Measurements from ENCODE around the gene NECTIN4. TPM values are rescaled to one million over a fixed set of nuclear protein-coding genes. Genes with fewer than 3 reads are reported as not detected.
A peak's percentile ranks its signal among the peaks of the same experiment; 100 is the strongest.

The NECTIN4 gene
- total RNA-seq, 1 donor from 2014 or later = not detected

GRCh38 chr1:161070761-161071160, 18.6 kb downstream of the NECTIN4 start:
- ATAC-seq (ENCODE audit: low read depth) = no peak
- POLR2A ChIA-PET = interaction anchor here (0.6 to 9.8 kb wide), 13 partner anchors 21 to 367 kb away, joined by 3 to 285 read pairs (median 10); partner anchors contain the start of genes DEDD, KLHDC9, NDUFS2 and NIT1
- TF ChIP-seq, protein P1, sequence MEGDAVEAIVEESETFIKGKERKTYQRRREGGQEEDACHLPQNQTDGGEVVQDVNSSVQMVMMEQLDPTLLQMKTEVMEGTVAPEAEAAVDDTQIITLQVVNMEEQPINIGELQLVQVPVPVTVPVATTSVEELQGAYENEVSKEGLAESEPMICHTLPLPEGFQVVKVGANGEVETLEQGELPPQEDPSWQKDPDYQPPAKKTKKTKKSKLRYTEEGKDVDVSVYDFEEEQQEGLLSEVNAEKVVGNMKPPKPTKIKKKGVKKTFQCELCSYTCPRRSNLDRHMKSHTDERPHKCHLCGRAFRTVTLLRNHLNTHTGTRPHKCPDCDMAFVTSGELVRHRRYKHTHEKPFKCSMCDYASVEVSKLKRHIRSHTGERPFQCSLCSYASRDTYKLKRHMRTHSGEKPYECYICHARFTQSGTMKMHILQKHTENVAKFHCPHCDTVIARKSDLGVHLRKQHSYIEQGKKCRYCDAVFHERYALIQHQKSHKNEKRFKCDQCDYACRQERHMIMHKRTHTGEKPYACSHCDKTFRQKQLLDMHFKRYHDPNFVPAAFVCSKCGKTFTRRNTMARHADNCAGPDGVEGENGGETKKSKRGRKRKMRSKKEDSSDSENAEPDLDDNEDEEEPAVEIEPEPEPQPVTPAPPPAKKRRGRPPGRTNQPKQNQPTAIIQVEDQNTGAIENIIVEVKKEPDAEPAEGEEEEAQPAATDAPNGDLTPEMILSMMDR (IDR thresholded peaks at IDR 0.05) = no peak
- Mint-ChIP-seq H3K27ac (peak overlapping the region; percentile 95), H3K27me3 (no peaks in the 10 kb centered on the region), H3K9me3 (no peaks in the 10 kb centered on the region), H3K4me3 (no peak overlapping the region), H3K4me1 (peaks cover 49% of the 10 kb centered on the region), H3K36me3 (ENCODE audit: low read depth) (peaks cover 32% of the 10 kb centered on the region)
- intact Hi-C loops (cut with micrococcal nuclease) = loop anchor here (1.0 kb wide), 2 partner anchors 28 to 69 kb away; partner anchors contain the start of gene KLHDC9
- DNase-seq = no peak
- CTCF ChIA-PET = interaction anchor here (0.6 to 6.2 kb wide), 18 partner anchors 22 to 311 kb away, joined by 3 to 95 read pairs (median 4); partner anchors contain the start of genes DEDD, KLHDC9, NIT1 and PFDN2

- CTCF ChIA-PET = interaction anchor here (1.0 to 6.2 kb wide), 10 partner anchors 23 to 96 kb away, joined by 3 to 95 read pairs (median 6); partner anchors contain the start of genes KLHDC9, PPOX, TSTD1 and USF1
- DNase-seq = peak; percentile 62
- peak within 1 kb of the TSS; percentile 96 for H3K4me3 Mint-ChIP-seq
- POLR2A ChIA-PET = interaction anchor here (0.5 to 9.8 kb wide), 27 partner anchors 10 to 680 kb away, joined by 3 to 285 read pairs (median 6); partner anchors contain the start of genes DEDD, DUSP12, F11R and KLHDC9
- H3K36me3 Mint-ChIP-seq (ENCODE audit: low read depth) = peaks cover 36% of the 10 kb centered on the region
- peaks cover 57% of the 10 kb centered on the region for H3K4me1 Mint-ChIP-seq
- no peaks in the 10 kb centered on the region for H3K9me3 Mint-ChIP-seq
- TF ChIP-seq, protein P1 (IDR thresholded peaks at IDR 0.05) = no peak
- H3K27ac Mint-ChIP-seq = peak within 1 kb of the TSS; percentile 95
- peak; percentile 80 for ATAC-seq (ENCODE audit: low read depth)
- no peaks in the 10 kb centered on the region for H3K27me3 Mint-ChIP-seq
- intact Hi-C loops (cut with micrococcal nuclease) = loop anchor here (1.0 to 5.0 kb wide), 8 partner anchors 28 to 298 kb away; partner anchors contain the start of genes CFAP126, DEDD, F11R and KLHDC9
These were observed 19.6 kb downstream of the NECTIN4 start, which contains the start of gene ARHGAP30 for GRCh38 chr1:161069731-161070270. Gene ARHGAP30 (minus strand): TSS chr1:161069891. CDS start chr1:161069624, 267 bp downstream.

- Mint-ChIP-seq H3K27ac (peak overlapping the region; percentile 95), H3K36me3 (ENCODE audit: low read depth) (peaks cover 40% of the 10 kb centered on the region), H3K9me3 (no peaks in the 10 kb centered on the region), H3K27me3 (no peaks in the 10 kb centered on the region), H3K4me1 (peaks cover 62% of the 10 kb centered on the region), H3K4me3 (peak overlapping the region; percentile 96)
- intact Hi-C loops (cut with micrococcal nuclease) = loop anchor here (1.0 to 5.0 kb wide), 6 partner anchors 28 to 298 kb away; partner anchors contain the start of genes CFAP126, DEDD, F11R and UFC1
- ATAC-seq (ENCODE audit: low read depth) (no peak), DNase-seq (no peak)
- CTCF ChIA-PET = interaction anchor here (1.0 to 6.2 kb wide), 9 partner anchors 24 to 97 kb away, joined by 3 to 95 read pairs (median 8); partner anchors contain the start of genes KLHDC9, PPOX, TSTD1 and USF1
- TF ChIP-seq, protein P1 (IDR thresholded peaks at IDR 0.05) = no peak
- POLR2A ChIA-PET = interaction anchor here (0.7 to 9.8 kb wide), 28 partner anchors 9 to 365 kb away, joined by 3 to 285 read pairs (median 6); partner anchors contain the start of genes B4GALT3, DEDD, F11R and KLHDC9
These were observed 20.1 kb downstream of the NECTIN4 start for GRCh38 chr1:161069241-161069640.

DNA sequence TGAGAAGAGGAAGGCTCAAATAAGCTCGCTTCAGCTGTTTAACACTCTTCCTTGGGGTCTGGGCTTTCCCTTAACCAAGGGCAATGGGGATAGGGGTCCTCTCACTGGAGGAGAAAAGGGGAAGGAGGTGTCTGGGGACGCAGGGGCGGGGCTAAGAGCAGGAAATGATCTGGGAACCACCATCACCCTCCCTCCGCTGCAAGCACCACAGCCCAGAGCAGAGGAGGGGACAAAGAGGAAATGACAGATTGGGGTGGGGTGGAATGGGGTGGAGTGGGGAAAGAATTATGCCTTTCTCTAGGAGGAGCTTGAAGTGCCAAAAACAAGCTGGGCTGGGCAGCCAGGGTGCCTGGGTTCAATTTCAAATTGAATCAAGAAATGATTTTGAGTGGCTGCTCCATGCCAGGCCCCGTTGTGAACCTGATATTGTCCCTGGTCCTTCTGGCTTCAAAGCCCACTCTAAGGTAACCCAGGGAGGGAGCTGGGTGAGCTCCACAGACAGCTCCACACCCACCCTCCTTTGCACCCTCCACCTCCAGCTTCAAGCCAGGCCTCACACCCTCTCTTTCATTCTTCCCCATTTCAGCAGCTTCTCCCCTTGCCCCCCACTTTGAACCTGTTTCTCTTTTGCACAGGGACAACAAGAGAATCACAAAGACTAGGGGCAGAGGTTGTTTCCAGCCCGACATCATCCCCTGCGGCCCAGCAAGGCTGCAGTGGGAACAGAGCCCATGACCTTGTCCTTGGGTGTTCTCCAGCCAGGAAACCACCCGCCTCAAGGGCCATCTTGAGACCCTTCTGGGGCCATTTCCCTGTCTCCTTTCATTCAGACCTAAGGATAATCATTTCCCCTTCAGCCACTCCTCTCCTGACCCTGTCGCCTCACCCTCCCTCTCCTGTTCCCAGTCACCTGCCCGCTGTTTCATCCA, 20.8 kb downstream of the NECTIN4 start:
- H3K27ac Mint-ChIP-seq = peak overlapping the region; percentile 95
- POLR2A ChIA-PET = interaction anchor here (0.6 to 9.8 kb wide), 22 partner anchors 9 to 722 kb away, joined by 3 to 285 read pairs (median 6); partner anchors contain the start of genes B4GALT3, F11R, KLHDC9 and NDUFS2
- H3K27me3 Mint-ChIP-seq = no peaks in the 10 kb centered on the region
- TF ChIP-seq, protein P1 (IDR thresholded peaks at IDR 0.05) = no peak
- CTCF ChIA-PET = interaction anchor here (0.9 to 6.2 kb wide), 3 partner anchors 23 to 71 kb away, joined by 6 to 95 read pairs (median 37); partner anchors contain the start of genes KLHDC9 and USF1
- intact Hi-C loops (cut with micrococcal nuclease) = loop anchor here (1.0 to 5.0 kb wide), 8 partner anchors 8 to 299 kb away; partner anchors contain the start of genes CFAP126, DEDD, F11R and UFC1
- peaks cover 46% of the 10 kb centered on the region for H3K36me3 Mint-ChIP-seq (ENCODE audit: low read depth)
- peak; percentile 72 for DNase-seq
- ATAC-seq (ENCODE audit: low read depth) = peak; percentile 68
- H3K4me1 Mint-ChIP-seq = peaks cover 69% of the 10 kb centered on the region
- H3K4me3 Mint-ChIP-seq = peak overlapping the region; percentile 96
- H3K9me3 Mint-ChIP-seq = no peaks in the 10 kb centered on the region
